Cardiac muscle cell (in vitro differentiated cells and primary cell): ENCODE data around the gene PLEKHG3. TPM values are rescaled to one million over a fixed set of nuclear protein-coding genes. Genes with fewer than 3 reads are reported as not detected.

Experiments
- DNase-seq, 2 donors: peaks; one replicate each; pipeline versions ENCODE4 v3.0.0 to v3.0.0-alpha.2; 2010 to 2017; ENCODE audit warnings: low read depth in 1 of 2, low spot score in 1 of 2
- H3K27ac ChIP-seq: fragments of 200-600 bp; sonication (generic); 2 replicates; pipeline ENCODE4 v1.5.1; 2016
- H3K27me3 ChIP-seq: fragments of 200-600 bp; sonication (generic); 2 replicates; pipeline ENCODE4 v1.6.0; 2016; ENCODE audit warnings: control low read depth
- H3K36me3 ChIP-seq: fragments of 200-600 bp; sonication (generic); 2 replicates; pipeline ENCODE4 v1.5.1; 2016; ENCODE audit warnings: control low read depth
- H3K4me1 ChIP-seq: fragments of 200-600 bp; sonication (generic); 2 replicates; pipeline ENCODE4 v1.8.1; 2017; ENCODE audit warnings: low read depth, mild to moderate bottlenecking, mixed run types
- H3K4me3 ChIP-seq: fragments of 200-600 bp; sonication (generic); 2 replicates; pipeline ENCODE4 v1.5.1; 2016; ENCODE audit warnings: mild to moderate bottlenecking
- H3K9me3 ChIP-seq: fragments of 200-600 bp; sonication (generic); 2 replicates; pipeline ENCODE4 v1.5.1; 2017; ENCODE audit warnings: low read depth, mild to moderate bottlenecking, control low read depth
- polyA plus RNA-seq: library from polyadenylated mRNA; unstranded; fragments of >200 nt; fragmentation: Nextera tagmentation; extraction: Ambion mirVana; gene quantifications from 2 replicates; pipeline ENCODE4 v1.2.1, GENCODE V29; 2016
- total RNA-seq: library from RNA; depleted of rRNA; stranded (reverse); fragments of >200 nt; gene quantifications from 2 replicates; pipeline ENCODE4 v1.2.3, GENCODE V29; 2016
- TF ChIP-seq, protein P1 (sequence below): IDR thresholded peaks from 2 replicates; pipeline ENCODE4 v1.5.1; 2012; ENCODE audit warnings: low read depth, mild to moderate bottlenecking, low read length

PLEKHG3 gene
- total and polyA plus RNA-seq, 2 experiments from 2014 or later = 19.2 to 72.2 TPM

DNA sequence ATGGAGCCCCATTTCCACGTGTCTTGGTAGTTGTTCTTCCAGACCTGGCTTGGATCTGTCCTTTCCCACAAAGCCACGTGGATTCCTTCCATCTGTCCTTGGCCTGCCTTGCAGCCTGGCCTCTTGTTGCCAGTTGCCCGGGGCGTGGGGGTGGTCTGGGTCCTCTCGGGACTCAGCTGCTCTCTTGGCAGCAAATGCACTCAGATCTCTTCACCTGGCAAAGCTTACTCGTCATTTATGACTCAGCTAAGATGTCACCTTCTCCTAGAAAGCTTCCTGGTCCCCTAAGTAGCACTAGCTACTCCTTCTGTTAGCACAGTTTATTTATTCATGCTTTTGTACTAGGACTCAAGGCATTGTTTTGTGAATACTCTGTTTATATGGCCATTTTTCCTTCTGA is 13.6 kb downstream of the PLEKHG3 start:
- H3K27ac ChIP-seq = no peak overlapping the region
- H3K4me1 ChIP-seq = peaks cover 25% of the 10 kb centered on the region
- TF ChIP-seq, protein P1, sequence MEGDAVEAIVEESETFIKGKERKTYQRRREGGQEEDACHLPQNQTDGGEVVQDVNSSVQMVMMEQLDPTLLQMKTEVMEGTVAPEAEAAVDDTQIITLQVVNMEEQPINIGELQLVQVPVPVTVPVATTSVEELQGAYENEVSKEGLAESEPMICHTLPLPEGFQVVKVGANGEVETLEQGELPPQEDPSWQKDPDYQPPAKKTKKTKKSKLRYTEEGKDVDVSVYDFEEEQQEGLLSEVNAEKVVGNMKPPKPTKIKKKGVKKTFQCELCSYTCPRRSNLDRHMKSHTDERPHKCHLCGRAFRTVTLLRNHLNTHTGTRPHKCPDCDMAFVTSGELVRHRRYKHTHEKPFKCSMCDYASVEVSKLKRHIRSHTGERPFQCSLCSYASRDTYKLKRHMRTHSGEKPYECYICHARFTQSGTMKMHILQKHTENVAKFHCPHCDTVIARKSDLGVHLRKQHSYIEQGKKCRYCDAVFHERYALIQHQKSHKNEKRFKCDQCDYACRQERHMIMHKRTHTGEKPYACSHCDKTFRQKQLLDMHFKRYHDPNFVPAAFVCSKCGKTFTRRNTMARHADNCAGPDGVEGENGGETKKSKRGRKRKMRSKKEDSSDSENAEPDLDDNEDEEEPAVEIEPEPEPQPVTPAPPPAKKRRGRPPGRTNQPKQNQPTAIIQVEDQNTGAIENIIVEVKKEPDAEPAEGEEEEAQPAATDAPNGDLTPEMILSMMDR = no peak
- no peak overlapping the region for H3K4me3 ChIP-seq
- no peaks in the 10 kb centered on the region for H3K36me3 ChIP-seq
- H3K9me3 ChIP-seq = no peaks in the 10 kb centered on the region
- no peak for DNase-seq
- no peaks in the 10 kb centered on the region for H3K27me3 ChIP-seq

DNA sequence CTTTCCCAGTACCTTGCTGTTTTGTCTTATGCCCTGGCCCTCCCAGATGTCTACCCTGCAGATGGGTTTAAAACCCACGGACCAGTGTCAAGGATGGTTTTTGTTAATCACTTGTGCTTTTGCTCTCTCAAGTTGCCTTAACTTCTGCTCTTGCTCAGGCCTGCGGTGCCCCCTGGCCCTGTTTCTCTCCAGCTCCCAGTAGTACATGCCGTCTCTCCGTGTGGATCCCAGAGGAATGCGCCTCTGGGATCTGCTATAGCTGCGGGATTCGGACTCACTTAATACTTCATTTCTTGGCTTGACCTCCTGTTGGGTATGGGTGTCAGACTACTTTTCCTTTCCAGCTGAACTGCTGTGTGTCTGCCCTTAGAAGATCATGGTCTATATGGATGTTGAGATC is 14.5 kb downstream of the PLEKHG3 start:
- TF ChIP-seq, protein P1 = no peak
- no peaks in the 10 kb centered on the region for H3K36me3 ChIP-seq
- H3K27ac ChIP-seq = no peak overlapping the region
- H3K27me3 ChIP-seq = no peaks in the 10 kb centered on the region
- no peak for DNase-seq
- H3K4me1 ChIP-seq = peaks cover 28% of the 10 kb centered on the region
- H3K9me3 ChIP-seq = no peaks in the 10 kb centered on the region
- H3K4me3 ChIP-seq = no peak overlapping the region

DNA sequence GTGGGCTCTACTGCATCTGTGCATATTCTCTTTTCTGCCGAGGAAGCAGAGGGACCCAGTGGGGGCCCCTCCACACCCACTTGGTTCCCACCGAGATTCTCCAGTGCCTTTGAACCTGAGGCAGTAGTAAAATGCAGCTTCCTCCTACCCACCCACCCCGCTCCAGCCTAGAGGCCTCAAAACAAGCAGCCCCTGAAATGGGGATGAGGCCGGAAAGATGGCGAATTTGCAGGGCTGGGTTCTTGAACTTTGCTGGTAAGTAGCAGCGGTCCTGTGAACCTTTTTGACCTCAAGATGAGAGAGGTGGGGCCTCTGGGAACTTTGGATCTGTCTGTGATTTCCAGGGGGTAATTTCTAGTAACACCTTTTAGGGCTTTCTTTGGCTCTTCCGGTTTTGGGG is 15.4 kb downstream of the PLEKHG3 start:
- Histone ChIP-seq H3K27ac (no peak overlapping the region), H3K9me3 (no peaks in the 10 kb centered on the region), H3K4me3 (no peak overlapping the region), H3K36me3 (no peaks in the 10 kb centered on the region), H3K4me1 (peaks cover 36% of the 10 kb centered on the region), H3K27me3 (no peaks in the 10 kb centered on the region)
- TF ChIP-seq, protein P1 = no peak
- no peak for DNase-seq

DNA sequence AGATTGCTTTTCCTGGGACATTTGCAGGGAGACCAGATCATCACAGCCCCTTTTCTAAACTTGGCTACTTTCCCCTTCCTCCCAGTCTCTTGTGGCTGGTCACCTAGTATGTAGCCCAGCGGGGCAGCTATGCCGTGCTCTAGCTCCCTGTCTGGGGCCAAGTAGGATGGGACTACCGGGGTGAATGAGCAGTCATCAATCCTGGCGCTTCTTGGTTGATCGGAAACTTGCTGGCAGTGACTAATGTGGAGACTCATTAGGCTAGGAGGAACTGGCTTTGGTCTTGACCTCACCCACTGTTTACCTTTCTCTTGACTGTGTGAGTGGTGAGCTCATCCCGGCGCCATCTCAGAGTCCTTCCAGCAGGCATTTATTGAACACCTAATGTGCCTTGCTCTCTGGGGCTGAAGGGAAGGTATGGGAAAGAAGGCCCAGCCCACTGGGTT is 15.9 kb downstream of the PLEKHG3 start:
- Histone ChIP-seq H3K9me3 (no peaks in the 10 kb centered on the region), H3K36me3 (no peaks in the 10 kb centered on the region), H3K4me3 (no peak overlapping the region), H3K4me1 (peaks cover 41% of the 10 kb centered on the region), H3K27me3 (no peaks in the 10 kb centered on the region), H3K27ac (no peak overlapping the region)
- TF ChIP-seq, protein P1 = no peak
- DNase-seq = no peak

DNA sequence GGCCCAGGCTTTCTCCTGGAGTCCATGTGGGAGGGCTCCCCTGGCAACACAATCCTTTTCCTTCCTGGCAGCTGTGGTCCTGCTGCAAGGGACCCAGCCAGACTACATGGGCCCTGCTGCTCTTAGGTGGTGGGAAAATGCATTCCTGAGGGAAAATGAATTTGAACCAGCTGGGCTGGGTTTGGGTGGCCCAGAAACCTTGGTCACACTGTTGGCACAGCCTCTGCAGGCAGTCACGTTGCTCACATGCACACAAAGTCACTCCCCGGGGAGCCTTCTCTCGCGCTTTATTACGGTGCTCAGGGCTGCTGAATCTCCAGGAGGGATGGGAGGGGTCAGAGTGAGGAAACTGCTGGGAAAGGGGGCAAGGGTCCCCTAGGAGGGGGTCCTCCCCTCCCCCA is 17.2 kb downstream of the PLEKHG3 start:
- no peaks in the 10 kb centered on the region for H3K36me3 ChIP-seq
- H3K9me3 ChIP-seq = no peaks in the 10 kb centered on the region
- peaks cover 44% of the 10 kb centered on the region for H3K4me1 ChIP-seq
- DNase-seq = peak in 1 of 2 donors; percentile 49
- TF ChIP-seq, protein P1 = no peak
- H3K27ac ChIP-seq = no peak overlapping the region
- no peak overlapping the region for H3K4me3 ChIP-seq
- H3K27me3 ChIP-seq = no peaks in the 10 kb centered on the region

DNA sequence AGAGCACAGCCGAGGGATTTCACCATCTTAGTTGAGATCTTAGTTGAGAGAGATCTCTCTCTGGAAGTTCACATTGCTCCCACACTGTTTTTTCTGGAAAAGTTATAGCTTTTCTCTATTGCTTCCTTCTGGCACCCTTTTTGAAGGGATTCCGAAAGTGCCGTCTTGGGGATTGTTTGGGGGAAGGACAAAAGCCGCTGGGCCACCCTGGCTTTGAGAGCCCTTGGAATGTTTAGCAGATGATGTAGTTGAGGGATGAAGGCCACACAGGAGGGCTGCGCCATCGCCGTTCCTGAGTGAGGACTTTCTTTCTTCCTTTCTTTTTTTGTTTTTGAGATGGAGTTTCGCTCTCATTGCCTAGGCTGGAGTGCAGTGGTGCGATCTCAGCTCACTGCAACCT is 17.7 kb downstream of the PLEKHG3 start:
- Histone ChIP-seq H3K27ac (no peak overlapping the region), H3K9me3 (no peaks in the 10 kb centered on the region), H3K36me3 (no peaks in the 10 kb centered on the region), H3K27me3 (no peaks in the 10 kb centered on the region), H3K4me3 (no peak overlapping the region), H3K4me1 (peaks cover 41% of the 10 kb centered on the region)
- no peak for DNase-seq
- TF ChIP-seq, protein P1 = no peak
